Fibroblast of lung (primary cell): Measurements from ENCODE around the gene STARD10. TPM values are rescaled to one million over a fixed set of nuclear protein-coding genes. Genes with fewer than 3 reads are reported as not detected.

ENCODE experiments used
- DNase-seq, 2 donors: peaks; one replicate each; pipeline versions ENCODE4 v3.0.0 to v3.0.0-alpha.2; 2010; ENCODE audit warnings: low read depth in 2 of 2
- H2AFZ ChIP-seq: 2 replicates; pipeline ENCODE4 v1.5.1; 2012; ENCODE audit warnings: low read length, control low read depth, inconsistent platforms
- H3K27ac ChIP-seq: 2 replicates; pipeline ENCODE4 v1.5.1; 2011; ENCODE audit warnings: low read length, control low read depth; ENCODE audit not compliant: insufficient read depth
- H3K27me3 ChIP-seq: 2 replicates; pipeline ENCODE4 v1.5.1; 2011; ENCODE audit warnings: mild to moderate bottlenecking, low read length; ENCODE audit not compliant: control insufficient read depth, insufficient read depth
- H3K36me3 ChIP-seq: 2 replicates; pipeline ENCODE4 v1.5.1; 2011; ENCODE audit warnings: low read length; ENCODE audit not compliant: control insufficient read depth, insufficient read depth
- H3K4me1 ChIP-seq: 2 replicates; pipeline ENCODE4 v1.5.1; 2011; ENCODE audit warnings: low read length; ENCODE audit not compliant: control insufficient read depth, insufficient read depth; ENCODE audit errors: extremely low read depth
- H3K4me2 ChIP-seq: 2 replicates; pipeline ENCODE4 v1.5.1; 2011; ENCODE audit warnings: low read length, control low read depth; ENCODE audit not compliant: insufficient read depth; ENCODE audit errors: extremely low read depth
- H3K4me3 ChIP-seq, 4 experiments: fragments of 200-600 bp in 1 of 4; sonication (generic) in 1 of 4; replicated peaks in 1 of 4; 2 replicates each; pipeline ENCODE4 v1.5.1; 2011 to 2016; ENCODE audit warnings: low read length in 4 of 4, low read depth in 3 of 4, mild to moderate bottlenecking in 3 of 4, control low read depth in 2 of 4, inconsistent platforms in 1 of 4, mixed read lengths in 1 of 4; ENCODE audit not compliant: insufficient read depth in 1 of 4; ENCODE audit errors: control extremely low read depth in 1 of 4
- H3K79me2 ChIP-seq: 2 replicates; pipeline ENCODE4 v1.5.1; 2012; ENCODE audit warnings: mild to moderate bottlenecking, low read length, inconsistent platforms; ENCODE audit not compliant: control insufficient read depth, insufficient read depth
- H3K9ac ChIP-seq: 2 replicates; pipeline ENCODE4 v1.5.1; 2011; ENCODE audit warnings: mild to moderate bottlenecking, low read length, control low read depth; ENCODE audit not compliant: insufficient read depth
- H3K9me3 ChIP-seq: 2 replicates; pipeline ENCODE4 v1.5.1; 2012; ENCODE audit warnings: low read depth, low read length; ENCODE audit not compliant: control insufficient read depth, insufficient read depth
- H4K20me1 ChIP-seq: 2 replicates; pipeline ENCODE4 v1.5.1; 2011; ENCODE audit warnings: low read length; ENCODE audit not compliant: control insufficient read depth, insufficient read depth; ENCODE audit errors: extremely low read depth
- EZH2 ChIP-seq: IDR thresholded peaks from 2 replicates; pipeline ENCODE4 v1.5.1; 2012; ENCODE audit warnings: low read length, control low read depth, mild to moderate bottlenecking; ENCODE audit errors: missing control alignments
- polyA plus RNA-seq, 2 donors: library from polyadenylated mRNA; depleted of rRNA in 1 of 2; stranded (reverse) in 1 of 2; unstranded in 1 of 2; fragments of >200 nt; gene quantifications; 2 replicates each; pipeline ENCODE4 v1.2.1, GENCODE V29; 2011 to 2012; ENCODE audit warnings: missing spikeins in 1 of 2
- total RNA-seq: library from RNA; depleted of rRNA; stranded (reverse); fragments of >200 nt; gene quantifications from 2 replicates; pipeline ENCODE4 v1.2.1, GENCODE V29; 2014
- TF ChIP-seq, protein P1 (sequence below), 2 donors: IDR thresholded peaks in 1 of 2; conservative IDR thresholded peaks in 1 of 2; 1 replicate in 1 of 2; 2 replicates in 1 of 2; pipeline ENCODE4 v1.5.1; 2011 to 2012; ENCODE audit warnings: low read length in 2 of 2, control low read depth in 1 of 2, inconsistent platforms in 1 of 2, low read depth in 1 of 2, mild to moderate bottlenecking in 1 of 2

STARD10 gene
- total and polyA plus RNA-seq, 2 donors (not counting 1 experiment from before 2014, with no cell fraction given) = 20.7 to 32.0 TPM

DNA sequence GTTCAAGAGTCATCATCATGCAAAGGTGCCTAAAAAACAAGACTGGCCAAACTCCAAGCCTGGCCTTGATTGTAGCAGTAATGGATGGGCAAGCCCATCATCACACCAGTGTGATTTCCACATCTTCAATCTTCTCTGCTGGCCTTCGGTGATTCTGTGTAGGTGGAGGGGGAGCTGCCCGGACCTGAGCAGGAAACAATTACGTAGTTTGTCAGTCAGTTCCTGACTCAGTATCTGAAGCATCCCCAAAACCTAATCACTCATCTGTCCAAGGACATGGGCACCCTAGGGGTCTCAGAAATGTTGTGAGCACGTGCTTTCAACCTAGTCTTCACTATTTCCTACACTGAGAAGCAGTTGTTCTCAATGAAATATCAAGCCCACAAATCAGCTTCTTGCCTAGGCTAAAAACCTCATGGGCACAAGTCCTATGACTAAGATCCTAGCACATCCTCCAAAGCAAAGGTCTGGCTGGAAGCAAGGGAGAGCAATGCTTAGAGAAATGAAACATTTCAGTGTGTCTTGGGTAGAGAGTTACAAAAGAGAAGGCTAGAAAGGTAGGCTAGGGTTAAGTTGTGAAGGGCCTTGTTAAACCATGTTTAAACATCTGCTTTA, 45.0 kb upstream of the STARD10 start:
- Histone ChIP-seq H3K4me3 (no peak overlapping the region), H3K79me2 (no peaks in the 10 kb centered on the region), H3K9ac (no peak overlapping the region), H3K9me3 (no peaks in the 10 kb centered on the region), H3K4me2 (no peak overlapping the region), H3K27me3 (no peaks in the 10 kb centered on the region), H3K27ac (no peak overlapping the region), H3K4me1 (peaks cover 21% of the 10 kb centered on the region), H3K36me3 (no peaks in the 10 kb centered on the region), H2AFZ (no peak overlapping the region), H4K20me1 (no peaks in the 10 kb centered on the region)
- DNase-seq = peak in 1 of 2 donors; percentile 61
- no peak for TF ChIP-seq EZH2
- TF ChIP-seq, protein P1, sequence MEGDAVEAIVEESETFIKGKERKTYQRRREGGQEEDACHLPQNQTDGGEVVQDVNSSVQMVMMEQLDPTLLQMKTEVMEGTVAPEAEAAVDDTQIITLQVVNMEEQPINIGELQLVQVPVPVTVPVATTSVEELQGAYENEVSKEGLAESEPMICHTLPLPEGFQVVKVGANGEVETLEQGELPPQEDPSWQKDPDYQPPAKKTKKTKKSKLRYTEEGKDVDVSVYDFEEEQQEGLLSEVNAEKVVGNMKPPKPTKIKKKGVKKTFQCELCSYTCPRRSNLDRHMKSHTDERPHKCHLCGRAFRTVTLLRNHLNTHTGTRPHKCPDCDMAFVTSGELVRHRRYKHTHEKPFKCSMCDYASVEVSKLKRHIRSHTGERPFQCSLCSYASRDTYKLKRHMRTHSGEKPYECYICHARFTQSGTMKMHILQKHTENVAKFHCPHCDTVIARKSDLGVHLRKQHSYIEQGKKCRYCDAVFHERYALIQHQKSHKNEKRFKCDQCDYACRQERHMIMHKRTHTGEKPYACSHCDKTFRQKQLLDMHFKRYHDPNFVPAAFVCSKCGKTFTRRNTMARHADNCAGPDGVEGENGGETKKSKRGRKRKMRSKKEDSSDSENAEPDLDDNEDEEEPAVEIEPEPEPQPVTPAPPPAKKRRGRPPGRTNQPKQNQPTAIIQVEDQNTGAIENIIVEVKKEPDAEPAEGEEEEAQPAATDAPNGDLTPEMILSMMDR (conservative IDR thresholded peaks at IDR 0.05 in 1 of 2, IDR thresholded peaks at IDR 0.05 in 1 of 2; ENCODE audit: low read depth in 1 of 2, low read length in 2 of 2) = no peak

DNA sequence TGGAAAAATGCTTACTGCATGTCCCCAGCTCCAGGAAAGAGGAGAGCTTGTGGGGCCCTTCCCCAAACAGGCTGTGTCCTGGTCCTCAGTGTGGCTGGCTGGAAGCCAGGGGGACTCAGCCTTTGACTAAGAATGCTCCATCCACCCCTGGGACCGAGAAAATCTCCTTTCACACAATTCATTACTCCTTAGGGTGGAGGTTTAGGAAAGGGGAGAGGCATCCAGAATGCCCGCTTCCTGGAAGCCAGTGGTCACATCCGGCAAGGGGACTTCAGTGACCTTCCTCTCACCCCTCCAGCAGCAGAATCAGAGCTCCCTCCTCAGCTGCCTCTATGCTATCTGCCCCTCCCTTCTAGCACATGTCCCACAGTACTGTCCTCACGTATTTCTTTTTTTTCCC, 42.3 kb upstream of the STARD10 start:
- peaks cover 25% of the 10 kb centered on the region for H3K4me1 ChIP-seq
- peak overlapping the region; percentile 53 for H3K27ac ChIP-seq
- no peaks in the 10 kb centered on the region for H3K79me2 ChIP-seq
- no peak overlapping the region for H3K4me2 ChIP-seq
- TF ChIP-seq, protein P1 (conservative IDR thresholded peaks at IDR 0.05 in 1 of 2, IDR thresholded peaks at IDR 0.05 in 1 of 2; ENCODE audit: low read depth in 1 of 2, low read length in 2 of 2) = no peak
- no peak for TF ChIP-seq EZH2
- no peaks in the 10 kb centered on the region for H3K9me3 ChIP-seq
- DNase-seq = peak in 1 of 2 donors; percentile 31
- H3K9ac ChIP-seq = no peak overlapping the region
- H2AFZ ChIP-seq = no peak overlapping the region
- no peaks in the 10 kb centered on the region for H4K20me1 ChIP-seq
- no peaks in the 10 kb centered on the region for H3K36me3 ChIP-seq
- no peak overlapping the region for H3K4me3 ChIP-seq
- H3K27me3 ChIP-seq = no peaks in the 10 kb centered on the region

DNA sequence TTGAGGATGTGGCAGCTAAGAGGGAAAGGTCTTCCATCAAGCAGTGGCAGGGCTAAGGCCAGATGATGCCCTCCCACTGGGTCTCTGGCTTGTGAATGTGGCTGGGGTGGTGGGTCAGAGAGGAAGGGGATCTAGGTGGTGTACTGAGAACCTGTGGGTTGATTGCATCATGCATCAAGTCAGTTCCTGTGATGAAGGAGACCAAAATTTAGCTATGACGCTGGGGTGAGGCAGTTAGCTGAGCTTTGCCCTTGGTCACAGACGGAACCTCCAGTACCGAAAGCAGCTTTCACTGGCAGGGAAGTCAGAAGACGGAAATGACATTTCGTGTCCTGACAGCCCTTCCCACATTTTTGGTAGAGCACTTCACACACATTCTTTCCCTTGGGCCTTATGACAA, 41.1 kb upstream of the STARD10 start:
- no peak for DNase-seq
- Histone ChIP-seq H3K4me2 (no peak overlapping the region), H3K27me3 (no peaks in the 10 kb centered on the region), H4K20me1 (no peaks in the 10 kb centered on the region), H3K4me3 (no peak overlapping the region), H3K27ac (peak overlapping the region; percentile 40), H3K36me3 (no peaks in the 10 kb centered on the region), H3K9ac (no peak overlapping the region), H3K79me2 (no peaks in the 10 kb centered on the region), H2AFZ (no peak overlapping the region), H3K4me1 (peaks cover 18% of the 10 kb centered on the region), H3K9me3 (no peaks in the 10 kb centered on the region)
- TF ChIP-seq, protein P1 (conservative IDR thresholded peaks at IDR 0.05 in 1 of 2, IDR thresholded peaks at IDR 0.05 in 1 of 2; ENCODE audit: low read depth in 1 of 2, low read length in 2 of 2) = no peak
- no peak for TF ChIP-seq EZH2
